T-cell (primary cell): Measurements from ENCODE around the gene ZNF576. TPM values are rescaled to one million over a fixed set of nuclear protein-coding genes. Genes with fewer than 3 reads are reported as not detected.
A peak's percentile ranks its signal among the peaks of the same experiment; 100 is the strongest.
"Not testable (repeated sequence)": the region's sequence is repeated elsewhere in the genome, so short reads cannot be mapped to it uniquely, and the experiment has no call there.

Source experiments
- ATAC-seq, 4 experiments: fragments of 200-7000 bp in 3 of 4; fragments of 150-1000 bp in 1 of 4; cut with Tn5 transposase; replicated peaks in 1 of 4; 1 replicate in 3 of 4; 2 replicates in 1 of 4; pipeline ENCODE4 v1.10.0; 2021; ENCODE audit warnings: moderate library complexity in 3 of 4, mild to moderate bottlenecking in 2 of 4, moderate number of reproducible peaks in 1 of 4
- CTCF ChIA-PET, 2 donors: fragments of 300-600 bp; sonication (Branson Sonifier 250); formaldehyde crosslinking; loops; one replicate each; lab custom pipeline; 2022; ENCODE audit warnings: antibody characterized with exemption in 2 of 2; lab: Charles Lee
- POLR2A ChIA-PET, 2 donors: fragments of 300-600 bp; sonication (Branson Sonifier 250); formaldehyde crosslinking; loops; one replicate each; lab custom pipeline; 2022; ENCODE audit warnings: antibody characterized with exemption in 2 of 2; lab: Charles Lee
- DNase-seq, 35 experiments: peaks; one replicate each; pipeline versions ENCODE4 v3.0.0 to v3.0.0-alpha.2; 2013 to 2023
- H3K27ac ChIP-seq: one replicate; pipeline ENCODE4 v1.5.1; 2013; ENCODE audit warnings: low read length
- H3K27me3 ChIP-seq, 2 experiments: replicated peaks in 1 of 2; 1 replicate in 1 of 2; 2 replicates in 1 of 2; pipeline versions ENCODE4 v1.6.1 to v1.7.0; 2013; ENCODE audit warnings: low read length in 1 of 2, mixed read lengths in 1 of 2; ENCODE audit not compliant: control insufficient read depth in 2 of 2, insufficient read depth in 2 of 2; ENCODE audit errors: extremely low read depth in 1 of 2
- H3K36me3 ChIP-seq, 2 donors: 1 replicate in 1 of 2; 2 replicates in 1 of 2; pipeline versions ENCODE4 v1.6.1 to v1.7.0; 2013; ENCODE audit warnings: low read length in 1 of 2; ENCODE audit not compliant: control insufficient read depth in 2 of 2, insufficient read depth in 1 of 2; ENCODE audit errors: extremely low read depth in 1 of 2
- H3K4me1 ChIP-seq, 2 experiments: 1 replicate in 1 of 2; 2 replicates in 1 of 2; pipeline versions ENCODE4 v1.6.1 to v1.7.0; 2013; ENCODE audit warnings: low read length in 2 of 2, mixed read lengths in 1 of 2; ENCODE audit not compliant: insufficient read depth in 2 of 2, control insufficient read depth in 1 of 2; ENCODE audit errors: extremely low read depth in 1 of 2
- H3K4me3 ChIP-seq, 2 donors: 1 replicate in 1 of 2; 2 replicates in 1 of 2; pipeline versions ENCODE4 v1.5.1 to v1.7.0; 2013; ENCODE audit warnings: mild to moderate bottlenecking in 2 of 2, low read length in 1 of 2, moderate library complexity in 1 of 2; ENCODE audit not compliant: control insufficient read depth in 1 of 2; ENCODE audit errors: extremely low read depth in 1 of 2
- H3K9me3 ChIP-seq: 2 replicates; pipeline ENCODE4 v1.7.0; 2013
- H3K27ac Mint-ChIP-seq, 2 donors: one replicate each; pipeline ENCODE4 v1.8.0; 2020 to 2021; ENCODE audit warnings: mild to moderate bottlenecking in 2 of 2, mixed read lengths in 2 of 2
- H3K27me3 Mint-ChIP-seq, 2 donors: one replicate each; pipeline ENCODE4 v1.8.0; 2021 to 2022; ENCODE audit warnings: mixed read lengths in 2 of 2
- H3K36me3 Mint-ChIP-seq: one replicate; pipeline ENCODE4 v1.8.0; 2021; ENCODE audit warnings: mixed read lengths
- H3K4me1 Mint-ChIP-seq, 3 donors: one replicate each; pipeline ENCODE4 v1.8.0; 2020 to 2022; ENCODE audit warnings: mixed read lengths in 3 of 3, mild to moderate bottlenecking in 1 of 3
- H3K4me3 Mint-ChIP-seq, 3 donors: one replicate each; pipeline ENCODE4 v1.8.0; 2020 to 2022; ENCODE audit warnings: mild to moderate bottlenecking in 3 of 3, mixed read lengths in 3 of 3, moderate library complexity in 3 of 3
- H3K9me3 Mint-ChIP-seq, 3 donors: one replicate each; pipeline ENCODE4 v1.8.0; 2020 to 2022; ENCODE audit warnings: mixed read lengths in 3 of 3
- WGBS: methylation state at CpG from one replicate; pipeline ENCODE4 v1.1.5; 2013; ENCODE audit warnings: missing lambda C conversion rate; ENCODE audit not compliant: insufficient coverage; 5-methylcytosine and 5-hydroxymethylcytosine counted together
- total RNA-seq, 35 experiments: library from RNA in 6 of 35; stranded (reverse) in 6 of 35; fragments of 120-200 nt in 1 of 35; gene quantifications; one replicate each; pipeline versions ENCODE4 v1.2.1 to v1.2.4 and lab custom pipeline; 2013 to 2026

The ZNF576 gene
- total RNA-seq, 5 donors from 2014 or later (not counting 1 experiment from before 2014, with no cell fraction given) = 5.4 to 19.6 (median 16.9) TPM

- Mint-ChIP-seq H3K9me3 (no peaks in the 10 kb centered on the region), H3K36me3 (peaks cover 5% of the 10 kb centered on the region), H3K4me1 (peaks cover 37 to 41% (median 40%) of the 10 kb centered on the region in 3 donors), H3K4me3 (peak overlapping the region in 2 of 3 donors; percentile 6 to 99), H3K27ac (peak overlapping the region in 1 of 2 donors; percentile 6), H3K27me3 (no peaks in the 10 kb centered on the region)
- Histone ChIP-seq H3K27ac (no peak overlapping the region), H3K27me3 (no peaks in the 10 kb centered on the region), H3K36me3 (peaks cover 0 to 21% of the 10 kb centered on the region in 2 donors), H3K4me3 (no peak overlapping the region), H3K4me1 (peaks cover 9 to 39% of the 10 kb centered on the region in 2 experiments), H3K9me3 (no peaks in the 10 kb centered on the region)
- ATAC-seq (no peak), DNase-seq (no peak)
- 97% methylated on average over 18 of the region's 19 CpGs for WGBS
- ChIA-PET POLR2A (interaction anchor here in 1 of 2 donors (0.6 kb wide), 1 partner anchor 61 kb away, joined by 3 read pairs; no protein-coding TSS in a partner anchor), CTCF (interaction anchor here in 1 of 2 donors (1.3 kb wide), 1 partner anchor 44 kb away, joined by 4 read pairs; no protein-coding TSS in a partner anchor)
Measured at GRCh38 chr19:43598445-43599240, 2.2 kb downstream of the ZNF576 start.

- Mint-ChIP-seq H3K9me3 (no peaks in the 10 kb centered on the region), H3K4me3 (no peak overlapping the region), H3K27ac (peak overlapping the region in 1 of 2 donors; percentile 16), H3K4me1 (peaks cover 30 to 38% (median 35%) of the 10 kb centered on the region in 3 donors), H3K27me3 (no peaks in the 10 kb centered on the region), H3K36me3 (peaks cover 3% of the 10 kb centered on the region)
- DNase-seq (no peak), ATAC-seq (no peak)
- ChIA-PET POLR2A (interaction anchor here in 1 of 2 donors (0.5 kb wide), 1 partner anchor 19 kb away, joined by 3 read pairs; no protein-coding TSS in a partner anchor), CTCF (interaction anchor here (0.6 to 1.0 kb wide), 5 partner anchors 17 to 211 kb away, joined by 3 to 10 read pairs (median 4); no protein-coding TSS in a partner anchor)
- Histone ChIP-seq H3K27me3 (no peaks in the 10 kb centered on the region), H3K4me1 (peaks cover 9 to 28% of the 10 kb centered on the region in 2 experiments), H3K9me3 (no peaks in the 10 kb centered on the region), H3K36me3 (peaks cover 0 to 15% of the 10 kb centered on the region in 2 donors), H3K4me3 (no peak overlapping the region), H3K27ac (no peak overlapping the region)
- 100% methylated on average over 2 of the region's 4 CpGs for WGBS
Measured at GRCh38 chr19:43599635-43600295, 3.4 kb downstream of the ZNF576 start.

- H3K27me3 ChIP-seq, H3K27ac ChIP-seq, H3K4me3 Mint-ChIP-seq, H3K9me3 Mint-ChIP-seq, H3K9me3 ChIP-seq, ATAC-seq, POLR2A ChIA-PET, H3K27ac Mint-ChIP-seq, DNase-seq, H3K4me3 ChIP-seq, H3K27me3 Mint-ChIP-seq, H3K36me3 Mint-ChIP-seq: not testable (repeated sequence)
- H3K36me3 ChIP-seq = peaks cover 0 to 15% of the 10 kb centered on the region in 2 donors
- CTCF ChIA-PET = interaction anchor here (0.6 to 1.0 kb wide), 4 partner anchors 16 to 210 kb away, joined by 3 to 6 read pairs (median 4); no protein-coding TSS in a partner anchor
- H3K4me1 ChIP-seq = peaks cover 9 to 23% of the 10 kb centered on the region in 2 experiments
- H3K4me1 Mint-ChIP-seq = peaks cover 28 to 35% (median 32%) of the 10 kb centered on the region in 3 donors
- WGBS = 80% methylated on average over 2 of the region's 5 CpGs
Measured at GRCh38 chr19:43600326-43600725, 3.9 kb downstream of the ZNF576 start.

GRCh38 chr19:43605875-43606568, 9.6 kb downstream of the ZNF576 start:
- peaks cover 10 to 12% (median 10%) of the 10 kb centered on the region in 3 donors for H3K4me1 Mint-ChIP-seq
- Histone ChIP-seq H3K36me3 (peaks cover 3 to 13% of the 10 kb centered on the region in 2 donors), H3K27me3 (no peaks in the 10 kb centered on the region), H3K9me3 (no peaks in the 10 kb centered on the region), H3K27ac (no peak overlapping the region), H3K4me3 (no peak overlapping the region), H3K4me1 (no peaks in the 10 kb centered on the region)
- no peaks in the 10 kb centered on the region for H3K27me3 Mint-ChIP-seq
- no peak overlapping the region for H3K4me3 Mint-ChIP-seq
- POLR2A ChIA-PET = interaction anchor here in 1 of 2 donors (0.6 kb wide), 1 partner anchor 38 kb away, joined by 3 read pairs; no protein-coding TSS in a partner anchor
- peaks cover 17% of the 10 kb centered on the region for H3K36me3 Mint-ChIP-seq
- H3K27ac Mint-ChIP-seq = peak overlapping the region in 1 of 2 donors; percentile 68
- DNase-seq (no peak), ATAC-seq (no peak)
- CTCF ChIA-PET = interaction anchor here in 1 of 2 donors (0.5 kb wide), 1 partner anchor 108 kb away, joined by 8 read pairs; no protein-coding TSS in a partner anchor
- 100% methylated on average over 2 of the region's 7 CpGs for WGBS
- no peaks in the 10 kb centered on the region for H3K9me3 Mint-ChIP-seq

GRCh38 chr19:43606569-43607229, 10.3 kb downstream of the ZNF576 start:
- H3K36me3 ChIP-seq = peaks cover 3 to 17% of the 10 kb centered on the region in 2 donors
- peaks cover 0 to under 1% of the 10 kb centered on the region in 2 experiments for H3K4me1 ChIP-seq
- no peak overlapping the region for H3K27ac ChIP-seq
- H3K4me3 Mint-ChIP-seq = no peak overlapping the region
- peaks cover 10 to 12% (median 10%) of the 10 kb centered on the region in 3 donors for H3K4me1 Mint-ChIP-seq
- whole genome bisulfite sequencing = 97% methylated on average over 5 of the region's 7 CpGs
- H3K27me3 Mint-ChIP-seq = no peaks in the 10 kb centered on the region
- H3K36me3 Mint-ChIP-seq = peaks cover 14% of the 10 kb centered on the region
- no peak for ATAC-seq
- DNase-seq = no peak
- H3K4me3 ChIP-seq = no peak overlapping the region
- no peaks in the 10 kb centered on the region for H3K9me3 ChIP-seq
- ChIA-PET POLR2A (no interaction called here), CTCF (no interaction called here)
- H3K27ac Mint-ChIP-seq = peak overlapping the region in 1 of 2 donors; percentile 18
- H3K9me3 Mint-ChIP-seq = no peaks in the 10 kb centered on the region
- no peaks in the 10 kb centered on the region for H3K27me3 ChIP-seq
